Measurements from ENCODE around the gene OSBPL2.

OSBPL2 gene

GRCh38 chr20:62274332-62274950, 36.1 kb downstream of the OSBPL2 start:
- no peak overlapping the region for H3K4me3 ChIP-seq
- H3K27ac ChIP-seq: no peak overlapping the region

GRCh38 chr20:62275219-62275618, 36.9 kb downstream of the OSBPL2 start:
- Histone ChIP-seq H3K27ac (no peak overlapping the region), H3K4me3 (no peak overlapping the region)

GRCh38 chr20:62276439-62276838, 38.1 kb downstream of the OSBPL2 start:
- no peak overlapping the region for H3K4me3 ChIP-seq

GRCh38 chr20:62277253-62277652, 38.9 kb downstream of the OSBPL2 start:
- H3K27ac ChIP-seq: no peak overlapping the region

More at GRCh38 chr20:62276439-62276838, 38.1 kb downstream of the OSBPL2 start:
- no peak overlapping the region for H3K27ac ChIP-seq

GRCh38 chr20:62280303-62280702, 42.0 kb downstream of the OSBPL2 start:
- Histone ChIP-seq H3K27ac (no peak overlapping the region), H3K4me3 (no peak overlapping the region)

More at GRCh38 chr20:62277253-62277652, 38.9 kb downstream of the OSBPL2 start:
- H3K4me3 ChIP-seq: no peak overlapping the region

GRCh38 chr20:62281161-62281933, 43.0 kb downstream of the OSBPL2 start:
- no peak overlapping the region for H3K27ac ChIP-seq
- no peak overlapping the region for H3K4me3 ChIP-seq

- H3K4me3 ChIP-seq: no peak overlapping the region
- no peak overlapping the region for H3K27ac ChIP-seq
Observed at GRCh38 chr20:62282103-62282502, 43.8 kb downstream of the OSBPL2 start.

- no peak overlapping the region for H3K4me3 ChIP-seq
- no peak overlapping the region for H3K27ac ChIP-seq
Observed at GRCh38 chr20:62282877-62283503, 44.7 kb downstream of the OSBPL2 start.

GRCh38 chr20:62284448-62284847, 46.1 kb downstream of the OSBPL2 start:
- peak overlapping the region in 1 of 21 experiments; percentile 70 for H3K27ac ChIP-seq

GRCh38 chr20:62285151-62285550, 46.8 kb downstream of the OSBPL2 start:
- Histone ChIP-seq H3K27ac (peak overlapping the region in 5 of 21 experiments; percentile 5 to 70 (median 50)), H3K4me3 (no peak overlapping the region)

More at GRCh38 chr20:62284448-62284847, 46.1 kb downstream of the OSBPL2 start:
- H3K4me3 ChIP-seq: no peak overlapping the region

- Histone ChIP-seq H3K4me3 (no peak overlapping the region), H3K27ac (peak overlapping the region in 5 of 21 experiments; percentile 23 to 74 (median 49))
Observed at GRCh38 chr20:62285722-62286121, 47.4 kb downstream of the OSBPL2 start.

GRCh38 chr20:62286493-62287064, 48.3 kb downstream of the OSBPL2 start:
- peak overlapping the region in 10 of 21 experiments; percentile 23 to 74 (median 46) for H3K27ac ChIP-seq

GRCh38 chr20:62287129-62287528, 48.8 kb downstream of the OSBPL2 start:
- Histone ChIP-seq H3K27ac (peak overlapping the region in 4 of 21 experiments; percentile 12 to 74 (median 46)), H3K4me3 (no peak overlapping the region)

More at GRCh38 chr20:62286493-62287064, 48.3 kb downstream of the OSBPL2 start:
- no peak overlapping the region for H3K4me3 ChIP-seq

- peak overlapping the region in 3 of 21 experiments; percentile 12 to 42 (median 22) for H3K27ac ChIP-seq
- no peak overlapping the region for H3K4me3 ChIP-seq
Observed at GRCh38 chr20:62287759-62288534, 49.6 kb downstream of the OSBPL2 start.

GRCh38 chr20:62288535-62289105, 50.3 kb downstream of the OSBPL2 start:
- Histone ChIP-seq H3K27ac (no peak overlapping the region), H3K4me3 (no peak overlapping the region)

GRCh38 chr20:62289131-62289530, 50.8 kb downstream of the OSBPL2 start:
- no peak overlapping the region for H3K4me3 ChIP-seq
- no peak overlapping the region for H3K27ac ChIP-seq

GRCh38 chr20:62289898-62290297, 51.6 kb downstream of the OSBPL2 start:
- Histone ChIP-seq H3K4me3 (no peak overlapping the region), H3K27ac (no peak overlapping the region)

- peak overlapping the region in 1 of 21 experiments; percentile 20 for H3K27ac ChIP-seq
- H3K4me3 ChIP-seq: no peak overlapping the region
Observed at GRCh38 chr20:62291251-62292066, 53.1 kb downstream of the OSBPL2 start.
